GM18520 (cell line): ENCODE data around the gene TAL2.

Source experiments
- ATAC-seq: cut with Tn5 transposase; IDR thresholded peaks from one replicate; pipeline ENCODE4 v1.9.1; 2021; ENCODE audit not compliant: unreplicated experiment

Gene TAL2

DNA sequence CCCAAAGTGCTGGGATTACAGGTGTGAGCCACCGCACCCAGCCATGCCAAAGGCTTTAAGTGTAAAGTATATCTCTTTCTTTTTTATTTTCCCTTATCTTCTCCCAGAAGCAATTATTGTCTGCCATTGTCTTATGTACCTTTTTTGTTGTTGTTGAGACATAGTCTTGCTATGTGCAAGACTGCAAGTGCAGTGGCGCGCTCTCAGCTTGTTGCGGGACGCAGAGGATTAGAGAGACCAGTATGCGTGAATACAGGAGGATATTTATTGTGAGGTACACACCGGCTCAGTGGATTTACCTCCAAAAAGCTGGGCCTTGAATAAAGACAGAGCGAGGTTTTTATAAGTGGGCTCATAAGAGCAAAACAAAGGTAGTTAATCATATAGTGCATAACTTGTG, 43.9 kb downstream of the TAL2 start:
- no peak for ATAC-seq

DNA sequence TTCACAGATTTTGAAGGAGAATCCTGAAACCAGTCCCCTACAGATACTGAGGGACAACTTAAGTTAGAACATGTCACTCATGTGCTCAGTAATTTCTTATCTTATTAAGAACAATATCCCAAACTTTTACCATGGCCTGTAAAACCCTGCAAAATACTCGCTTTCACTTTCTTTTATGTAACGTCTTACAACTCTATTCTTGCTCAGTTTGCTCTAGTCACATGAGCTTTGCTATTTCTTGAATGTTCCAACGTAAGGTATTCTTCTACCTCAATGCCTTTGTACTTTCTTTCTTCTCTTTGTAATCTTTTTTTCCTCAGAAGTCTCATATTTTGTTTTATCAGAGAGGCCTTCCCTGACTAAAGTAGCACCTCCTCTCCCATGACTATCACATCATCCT, 46.1 kb downstream of the TAL2 start:
- ATAC-seq: no peak

DNA sequence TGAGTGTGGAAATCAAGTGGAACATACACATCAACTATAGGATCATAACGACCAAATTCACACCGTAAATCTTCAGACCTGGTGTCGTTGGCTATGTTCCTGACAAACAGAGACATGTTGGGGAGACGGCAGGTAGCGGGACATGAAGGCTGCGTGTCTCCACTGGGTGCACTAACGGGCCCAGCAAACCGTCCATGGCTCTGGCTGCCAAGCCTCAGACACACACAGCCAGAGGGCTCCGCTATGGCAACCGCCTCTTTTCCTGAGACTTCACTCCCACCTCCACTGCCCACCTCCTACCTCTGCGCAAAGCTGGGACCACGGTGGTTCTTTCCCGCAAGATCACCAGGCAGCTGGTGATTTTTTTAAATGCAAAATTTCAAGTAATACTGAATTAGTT, 48.4 kb downstream of the TAL2 start:
- ATAC-seq: no peak

DNA sequence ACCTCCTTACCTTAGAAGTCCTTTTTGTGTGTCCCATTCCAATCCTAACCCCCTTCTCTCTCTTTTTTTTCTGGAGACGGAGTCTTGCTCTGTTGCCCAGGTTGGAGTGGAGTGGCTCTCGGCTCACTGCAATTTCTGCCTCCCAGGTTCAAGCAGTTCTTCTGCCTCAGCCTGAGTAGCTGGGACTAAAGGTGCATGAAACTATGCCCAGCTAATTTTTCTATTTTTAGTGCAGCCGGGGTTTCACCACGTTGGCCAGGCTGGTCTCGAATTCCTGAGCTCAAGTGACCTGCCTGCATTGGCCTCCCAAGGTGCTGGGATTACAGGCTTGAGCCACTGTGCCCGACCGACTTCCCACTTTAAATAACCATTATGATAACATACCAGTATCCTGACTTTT, 49.6 kb downstream of the TAL2 start:
- no peak for ATAC-seq

DNA sequence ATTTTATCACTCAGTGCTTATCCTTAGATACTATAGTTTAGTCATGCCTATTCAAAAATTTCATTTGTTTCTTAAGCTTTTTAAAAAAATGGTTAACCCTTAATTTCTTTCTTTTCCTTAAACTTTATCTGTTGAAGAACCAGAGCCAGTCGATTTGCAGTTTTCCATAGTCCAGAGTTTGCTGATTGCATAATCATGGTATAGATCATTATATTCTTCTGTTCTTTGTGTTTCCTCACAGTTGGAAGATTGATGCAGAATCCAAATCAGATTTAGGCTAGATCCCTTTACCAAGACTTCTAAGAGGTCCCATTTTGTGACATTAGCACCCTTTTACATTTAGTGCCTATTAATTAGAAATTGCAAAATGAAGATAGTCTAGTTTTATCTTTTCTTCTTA, 50.0 kb downstream of the TAL2 start:
- no peak for ATAC-seq
